H9 (cell line): ENCODE results near the gene NBL1. TPM values are rescaled to one million over a fixed set of nuclear protein-coding genes. Genes with fewer than 3 reads are reported as not detected.

Experiments
- DNase-seq: peaks from one replicate; pipeline ENCODE4 v3.0.0-alpha.2; 2017
- H2AFZ ChIP-seq: one replicate; pipeline ENCODE4 v1.6.1; 2013; ENCODE audit warnings: mild to moderate bottlenecking, low read length, control low read depth, moderate library complexity
- H2AK5ac ChIP-seq: 2 replicates; pipeline ENCODE4 v1.6.1; 2013; ENCODE audit warnings: low read length, control low read depth, mixed read lengths; ENCODE audit not compliant: insufficient read length
- H2BK120ac ChIP-seq: one replicate; pipeline ENCODE4 v1.6.1; 2013; ENCODE audit warnings: low read depth, mild to moderate bottlenecking, low read length, control low read depth, inconsistent platforms; ENCODE audit not compliant: poor library complexity, severe bottlenecking
- H2BK12ac ChIP-seq: 2 replicates; pipeline ENCODE4 v1.6.1; 2013; ENCODE audit warnings: low read length, control low read depth, mixed read lengths, low read depth; ENCODE audit not compliant: insufficient read length
- H2BK15ac ChIP-seq: 2 replicates; pipeline ENCODE4 v1.6.1; 2013; ENCODE audit warnings: low read depth, low read length, control low read depth
- H2BK20ac ChIP-seq: one replicate; pipeline ENCODE4 v1.6.1; 2013; ENCODE audit warnings: low read depth, mild to moderate bottlenecking, low read length, control low read depth, inconsistent platforms; ENCODE audit not compliant: poor library complexity, severe bottlenecking
- H2BK5ac ChIP-seq: 2 replicates; pipeline ENCODE4 v1.6.1; 2013; ENCODE audit warnings: low read length, control low read depth, mixed read lengths; ENCODE audit not compliant: insufficient read length
- H3K14ac ChIP-seq: 2 replicates; pipeline ENCODE4 v1.6.1; 2013; ENCODE audit warnings: low read length, control low read depth; ENCODE audit not compliant: insufficient read depth
- H3K18ac ChIP-seq: 2 replicates; pipeline ENCODE4 v1.6.1; 2013; ENCODE audit warnings: low read depth, mild to moderate bottlenecking, mixed read lengths, low read length, control low read depth; ENCODE audit not compliant: insufficient read length
- H3K23ac ChIP-seq: 2 replicates; pipeline ENCODE4 v1.6.1; 2013; ENCODE audit warnings: low read length, control low read depth, mixed read lengths, low read depth; ENCODE audit not compliant: insufficient read length
- H3K23me2 ChIP-seq: 2 replicates; pipeline ENCODE4 v1.6.1; 2013; ENCODE audit warnings: low read depth, mild to moderate bottlenecking, mixed read lengths, low read length, control low read depth; ENCODE audit not compliant: insufficient read length, poor library complexity, severe bottlenecking
- H3K27ac ChIP-seq: 2 replicates; pipeline ENCODE4 v1.5.1; 2013; ENCODE audit warnings: low read length, control low read depth, mixed read lengths, low read depth; ENCODE audit not compliant: insufficient read length
- H3K27me3 ChIP-seq: 2 replicates; pipeline ENCODE4 v1.6.1; 2013; ENCODE audit warnings: low read length, control low read depth, inconsistent platforms; ENCODE audit not compliant: insufficient read depth
- H3K4ac ChIP-seq: 2 replicates; pipeline ENCODE4 v1.6.1; 2013; ENCODE audit warnings: low read depth, mild to moderate bottlenecking, control low read depth, inconsistent platforms, low read length, moderate library complexity
- H3K4me1 ChIP-seq: 2 replicates; pipeline ENCODE4 v1.6.1; 2013; ENCODE audit warnings: low read length, control low read depth, inconsistent platforms; ENCODE audit not compliant: insufficient read depth
- H3K4me2 ChIP-seq: 2 replicates; pipeline ENCODE4 v1.6.1; 2013; ENCODE audit warnings: low read length, control low read depth, mixed read lengths; ENCODE audit not compliant: insufficient read length, insufficient read depth
- H3K56ac ChIP-seq: 2 replicates; pipeline ENCODE4 v1.6.1; 2013; ENCODE audit warnings: low read depth, mild to moderate bottlenecking, mixed read lengths, low read length, control low read depth; ENCODE audit not compliant: insufficient read length
- H3K79me1 ChIP-seq: 2 replicates; pipeline ENCODE4 v1.6.1; 2013; ENCODE audit warnings: low read depth, mild to moderate bottlenecking, moderate library complexity, low read length, control low read depth, inconsistent platforms; ENCODE audit not compliant: insufficient read depth, poor library complexity, severe bottlenecking
- H3K79me2 ChIP-seq: 2 replicates; pipeline ENCODE4 v1.6.1; 2013; ENCODE audit warnings: low read length, control low read depth, inconsistent platforms; ENCODE audit not compliant: insufficient read depth
- H3K9ac ChIP-seq: 2 replicates; pipeline ENCODE4 v1.6.1; 2013; ENCODE audit warnings: low read length, control low read depth, mixed read lengths; ENCODE audit not compliant: insufficient read length; ENCODE audit errors: extremely low read depth
- H3K9me3 ChIP-seq: one replicate; pipeline ENCODE4 v1.6.1; 2013; ENCODE audit warnings: low read depth, low read length, inconsistent platforms; ENCODE audit not compliant: control insufficient read depth
- H3T11ph ChIP-seq: one replicate; pipeline ENCODE4 v1.6.1; 2013; ENCODE audit warnings: mild to moderate bottlenecking, low read length, control low read depth, inconsistent platforms
- H4K20me1 ChIP-seq: one replicate; pipeline ENCODE4 v1.6.1; 2013; ENCODE audit not compliant: control insufficient read depth, insufficient read length, insufficient read depth
- H4K5ac ChIP-seq: 2 replicates; pipeline ENCODE4 v1.6.1; 2013; ENCODE audit warnings: low read depth, mild to moderate bottlenecking, mixed read lengths, low read length, control low read depth; ENCODE audit not compliant: insufficient read length
- H4K8ac ChIP-seq: replicated peaks from 2 replicates; pipeline ENCODE4 v1.6.1; 2013; ENCODE audit warnings: low read length, control low read depth, mixed read lengths, low read depth; ENCODE audit not compliant: insufficient read length
- H4K91ac ChIP-seq: 2 replicates; pipeline ENCODE4 v1.6.1; 2013; ENCODE audit warnings: low read depth, mild to moderate bottlenecking, moderate library complexity, mixed read lengths, low read length, control low read depth; ENCODE audit not compliant: insufficient read length
- H3K27ac Mint-ChIP-seq, 3 experiments: 2 replicates in 2 of 3; 3 replicates in 1 of 3; pipeline ENCODE4 v1.8.0; 2020 to 2021; ENCODE audit warnings: mixed read lengths in 3 of 3, mild to moderate bottlenecking in 1 of 3, moderate library complexity in 1 of 3
- H3K27me3 Mint-ChIP-seq: 2 replicates; pipeline ENCODE4 v1.8.0; 2021; ENCODE audit warnings: low read depth, mild to moderate bottlenecking, moderate library complexity, mixed read lengths
- H3K36me3 Mint-ChIP-seq, 3 experiments: 2 replicates in 2 of 3; 3 replicates in 1 of 3; pipeline ENCODE4 v1.8.0; 2020 to 2021; ENCODE audit warnings: low read depth in 3 of 3, mixed read lengths in 3 of 3; ENCODE audit not compliant: insufficient read depth in 1 of 3
- H3K4me1 Mint-ChIP-seq, 2 experiments: 2 replicates each; pipeline ENCODE4 v1.8.0; 2020; ENCODE audit warnings: mixed read lengths in 2 of 2
- H3K4me3 Mint-ChIP-seq, 2 experiments: 2 replicates in 1 of 2; 3 replicates in 1 of 2; pipeline ENCODE4 v1.8.0; 2020 to 2021; ENCODE audit warnings: mild to moderate bottlenecking in 2 of 2, mixed read lengths in 2 of 2, moderate library complexity in 1 of 2
- H3K9me3 Mint-ChIP-seq, 2 experiments: 2 replicates in 1 of 2; 3 replicates in 1 of 2; pipeline ENCODE4 v1.8.0; 2020; ENCODE audit warnings: mild to moderate bottlenecking in 2 of 2, mixed read lengths in 2 of 2, moderate library complexity in 1 of 2
- WGBS: extraction: QIAGEN DNeasy Blood & Tissue Kit; methylation state at CpG from one replicate; pipeline ENCODE4 v1.1.7; 2013; ENCODE audit warnings: missing lambda C conversion rate, low lambda C conversion rate, mixed read lengths; ENCODE audit not compliant: insufficient read length; ENCODE audit errors: extremely low coverage; 5-methylcytosine and 5-hydroxymethylcytosine counted together
- total RNA-seq: library from RNA; stranded (reverse); gene quantifications from 2 replicates; pipeline ENCODE4 v1.2.1, GENCODE V29; 2021
- TF ChIP-seq, protein P1 (sequence below): fragments of 200-600 bp; sonication (generic); conservative IDR thresholded peaks from 3 replicates; pipeline ENCODE4 v1.8.0; 2021; ENCODE audit warnings: antibody characterized with exemption, mild to moderate bottlenecking

Gene NBL1
- total RNA-seq, 1 experiment from 2014 or later: 6.4 TPM

DNA sequence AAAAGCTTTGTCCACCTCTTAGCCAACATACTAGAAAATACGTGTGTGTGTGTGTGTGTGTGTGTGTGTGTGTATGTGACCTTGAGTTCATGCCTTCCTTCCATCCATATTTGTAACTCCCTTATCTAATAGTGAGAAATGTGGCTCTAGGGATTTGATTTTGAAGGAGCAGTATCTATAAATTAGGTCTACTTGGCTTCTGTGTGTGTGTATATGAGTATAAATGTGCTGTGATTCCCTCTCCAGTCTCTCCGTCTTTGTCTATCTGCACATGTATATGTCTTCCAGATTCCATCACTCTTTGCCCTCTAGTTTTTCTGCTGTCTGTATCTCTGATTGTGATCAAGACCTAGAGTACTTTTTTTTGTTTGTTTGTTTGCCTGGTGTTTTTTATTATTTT, 11.9 kb upstream of the NBL1 start:
- Histone ChIP-seq H3K18ac (no peak overlapping the region), H3T11ph (no peak overlapping the region), H4K91ac (no peak overlapping the region), H3K79me1 (no peaks in the 10 kb centered on the region), H3K14ac (no peak overlapping the region), H2BK15ac (no peak overlapping the region), H4K20me1 (no peaks in the 10 kb centered on the region), H3K4me1 (peaks cover 13% of the 10 kb centered on the region; the same call in 1 of the 2 replicates), H3K9me3 (no peaks in the 10 kb centered on the region), H3K23ac (no peak overlapping the region), H2AFZ (no peak overlapping the region), H3K79me2 (no peaks in the 10 kb centered on the region), H4K5ac (no peak overlapping the region), H2BK120ac (no peak overlapping the region), H3K9ac (no peak overlapping the region), H2AK5ac (no peak overlapping the region), H2BK5ac (no peak overlapping the region), H3K4me2 (no peak overlapping the region), H3K27me3 (no peaks in the 10 kb centered on the region), H4K8ac (no peak overlapping the region), H3K27ac (no peak overlapping the region), H3K56ac (no peak overlapping the region), H2BK20ac (no peak overlapping the region), H3K23me2 (no peaks in the 10 kb centered on the region), H2BK12ac (no peak overlapping the region), H3K4ac (no peak overlapping the region)
- no peaks in the 10 kb centered on the region for H3K9me3 Mint-ChIP-seq
- no peak overlapping the region for H3K4me3 Mint-ChIP-seq
- peaks cover 18 to 22% of the 10 kb centered on the region in 2 experiments for H3K4me1 Mint-ChIP-seq
- no CpG with 5 or more reads among the region's 2 CpGs for WGBS
- DNase-seq: no peak
- H3K27me3 Mint-ChIP-seq: no peaks in the 10 kb centered on the region
- TF ChIP-seq, protein P1, sequence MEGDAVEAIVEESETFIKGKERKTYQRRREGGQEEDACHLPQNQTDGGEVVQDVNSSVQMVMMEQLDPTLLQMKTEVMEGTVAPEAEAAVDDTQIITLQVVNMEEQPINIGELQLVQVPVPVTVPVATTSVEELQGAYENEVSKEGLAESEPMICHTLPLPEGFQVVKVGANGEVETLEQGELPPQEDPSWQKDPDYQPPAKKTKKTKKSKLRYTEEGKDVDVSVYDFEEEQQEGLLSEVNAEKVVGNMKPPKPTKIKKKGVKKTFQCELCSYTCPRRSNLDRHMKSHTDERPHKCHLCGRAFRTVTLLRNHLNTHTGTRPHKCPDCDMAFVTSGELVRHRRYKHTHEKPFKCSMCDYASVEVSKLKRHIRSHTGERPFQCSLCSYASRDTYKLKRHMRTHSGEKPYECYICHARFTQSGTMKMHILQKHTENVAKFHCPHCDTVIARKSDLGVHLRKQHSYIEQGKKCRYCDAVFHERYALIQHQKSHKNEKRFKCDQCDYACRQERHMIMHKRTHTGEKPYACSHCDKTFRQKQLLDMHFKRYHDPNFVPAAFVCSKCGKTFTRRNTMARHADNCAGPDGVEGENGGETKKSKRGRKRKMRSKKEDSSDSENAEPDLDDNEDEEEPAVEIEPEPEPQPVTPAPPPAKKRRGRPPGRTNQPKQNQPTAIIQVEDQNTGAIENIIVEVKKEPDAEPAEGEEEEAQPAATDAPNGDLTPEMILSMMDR: no peak
- H3K36me3 Mint-ChIP-seq: peaks cover 4 to 14% (median 11%) of the 10 kb centered on the region in 3 experiments; a peak in 6 of 7 replicates
- no peak overlapping the region for H3K27ac Mint-ChIP-seq
